OCI-LY7 (cell line): Measurements from ENCODE around the gene XAB2. TPM values are rescaled to one million over a fixed set of nuclear protein-coding genes. Genes with fewer than 3 reads are reported as not detected.

Experiments
- BruUV-seq: library from RNA; stranded (reverse); fragments of 400-500 nt; replicated peaks from 2 replicates; lab custom pipeline; 2021; lab: Mats Ljungman, UMichigan
- CTCF ChIA-PET: fragments of 300-600 bp; sonication (Branson Sonifier 250); formaldehyde crosslinking; loops from one replicate; lab custom pipeline; 2022; ENCODE audit warnings: antibody characterized with exemption; ENCODE audit not compliant: unreplicated experiment; lab: Charles Lee
- POLR2A ChIA-PET: fragments of 300-600 bp; sonication (Branson Sonifier 250); formaldehyde crosslinking; loops from one replicate; lab custom pipeline; 2022; ENCODE audit warnings: antibody characterized with exemption; lab: Charles Lee
- DNase-seq: peaks from one replicate; pipeline ENCODE4 v3.0.0-alpha.2; 2015; ENCODE audit warnings: low spot score
- H2AFZ ChIP-seq: fragments of 200-600 bp; sonication (generic), shearing (Covaris generic); 2 replicates; pipeline ENCODE4 v1.6.1; 2014; ENCODE audit warnings: mild to moderate bottlenecking, antibody characterized with exemption, low read length, moderate library complexity
- H3K27ac ChIP-seq: fragments of 200-600 bp; sonication (generic); 2 replicates; pipeline ENCODE4 v1.5.1; 2014; ENCODE audit warnings: mixed run types, low read depth, mild to moderate bottlenecking, moderate library complexity, low read length, inconsistent platforms; ENCODE audit not compliant: poor library complexity, severe bottlenecking
- H3K36me3 ChIP-seq: fragments of 200-600 bp; sonication (generic); 2 replicates; pipeline ENCODE4 v1.6.1; 2014; ENCODE audit warnings: mild to moderate bottlenecking, antibody characterized with exemption, low read length, moderate library complexity, mixed read lengths; ENCODE audit not compliant: insufficient read depth
- H3K4me1 ChIP-seq: fragments of 200-600 bp; sonication (generic); 2 replicates; pipeline ENCODE4 v1.5.1; 2014; ENCODE audit warnings: mild to moderate bottlenecking, low read length; ENCODE audit not compliant: insufficient read depth, poor library complexity, severe bottlenecking
- H3K4me2 ChIP-seq: fragments of 200-600 bp; sonication (generic); 2 replicates; pipeline ENCODE4 v1.6.1; 2014; ENCODE audit warnings: mild to moderate bottlenecking, low read length
- H3K4me3 ChIP-seq: fragments of 200-600 bp; sonication (generic); 2 replicates; pipeline ENCODE4 v1.5.1; 2014; ENCODE audit warnings: mild to moderate bottlenecking, low read depth, low read length; ENCODE audit not compliant: poor library complexity, severe bottlenecking
- H3K79me2 ChIP-seq: fragments of 200-600 bp; sonication (generic); 2 replicates; pipeline ENCODE4 v1.6.1; 2016; ENCODE audit warnings: low read depth, mild to moderate bottlenecking, low read length, moderate library complexity, mixed read lengths; ENCODE audit not compliant: insufficient read depth
- H3K9me2 ChIP-seq: fragments of 200-600 bp; sonication (generic); 2 replicates; pipeline ENCODE4 v1.6.1; 2016; ENCODE audit warnings: mild to moderate bottlenecking, low read length, mixed read lengths; ENCODE audit not compliant: insufficient read depth
- H3K9me3 ChIP-seq: fragments of 200-600 bp; sonication (generic); 2 replicates; pipeline ENCODE4 v1.6.1; 2014; ENCODE audit warnings: mild to moderate bottlenecking, mixed run types, low read length, mixed read lengths
- H4K20me1 ChIP-seq: fragments of 200-600 bp; sonication (generic); 2 replicates; pipeline ENCODE4 v1.6.1; 2014; ENCODE audit warnings: mild to moderate bottlenecking, antibody characterized with exemption, low read length, moderate library complexity, mixed read lengths; ENCODE audit not compliant: insufficient read depth
- CTCF ChIP-seq: fragments of 200-600 bp; sonication (generic); conservative IDR thresholded peaks from 2 replicates; pipeline ENCODE4 v1.5.1; 2014; ENCODE audit warnings: mild to moderate bottlenecking, antibody characterized with exemption, low read length, moderate library complexity, mixed read lengths
- EZH2phosphoT487 ChIP-seq: fragments of 200-600 bp; sonication (generic); IDR thresholded peaks from 2 replicates; pipeline ENCODE4 v1.6.1; 2018; ENCODE audit warnings: low read depth, borderline replicate concordance, mild to moderate bottlenecking, mixed run types, antibody characterized with exemption, low read length, moderate library complexity, mixed read lengths
- intact Hi-C: fragments of 100-400 bp; cut with micrococcal nuclease; formaldehyde crosslinking; loops from one replicate; pipeline ENCODE4 v1.10.0; 2022; ENCODE audit not compliant: unreplicated experiment
- total RNA-seq, 2 experiments: library from RNA; depleted of rRNA in 1 of 2; stranded (reverse); fragments of >200 nt in 1 of 2; shearing (Covaris generic) in 1 of 2; gene quantifications; 2 replicates each; pipeline ENCODE4 v1.2.3, GENCODE V29; 2014 to 2022

XAB2 gene
- total RNA-seq, 2 experiments from 2014 or later = 36.6 to 39.9 TPM

- peaks cover 43% of the 10 kb centered on the region for H3K4me1 ChIP-seq
- intact Hi-C loops = no loop called here
- BruUV-seq = no TSS peak
- H3K79me2 ChIP-seq = peaks cover 10% of the 10 kb centered on the region; the same call in 1 of the 2 replicates
- CTCF ChIA-PET = no interaction called here
- H3K27ac ChIP-seq = no peak within 1 kb of the TSS
- H3K36me3 ChIP-seq = peaks cover under 1% of the 10 kb centered on the region; the same call in 1 of the 2 replicates
- POLR2A ChIA-PET = no interaction called here
- H2AFZ ChIP-seq = peak within 1 kb of the TSS; percentile 77
- H3K4me2 ChIP-seq = peak within 1 kb of the TSS; percentile 77
- H4K20me1 ChIP-seq = no peaks in the 10 kb centered on the region
- DNase-seq = no peak
- H3K9me3 ChIP-seq = no peaks in the 10 kb centered on the region
- H3K4me3 ChIP-seq = peak within 1 kb of the TSS; percentile 52
- TF ChIP-seq EZH2phosphoT487 (no peak), CTCF (no peak)
- no peaks in the 10 kb centered on the region for H3K9me2 ChIP-seq
Observed at GRCh38 chr19:7676854-7677253, 47.5 kb upstream of the XAB2 start, which contains the start of gene MCEMP1. Gene MCEMP1, plus strand, starts transcription at chr19:7677090. Its CDS starts 31 bp downstream, at chr19:7677121.

GRCh38 chr19:7676376-7676775 is 47.0 kb upstream of the XAB2 start:
- no peaks in the 10 kb centered on the region for H4K20me1 ChIP-seq
- H3K4me3 ChIP-seq = peak overlapping the region; percentile 52
- BruUV-seq = no TSS peak
- peaks cover 7% of the 10 kb centered on the region; the same call in 1 of the 2 replicates for H3K79me2 ChIP-seq
- DNase-seq = peak; percentile 53
- H3K36me3 ChIP-seq = no peaks in the 10 kb centered on the region
- TF ChIP-seq CTCF (no peak), EZH2phosphoT487 (no peak)
- POLR2A ChIA-PET = no interaction called here
- no peak overlapping the region for H3K27ac ChIP-seq
- CTCF ChIA-PET = no interaction called here
- H3K4me2 ChIP-seq = peak overlapping the region; percentile 77
- intact Hi-C loops = no loop called here
- peaks cover 41% of the 10 kb centered on the region for H3K4me1 ChIP-seq
- H3K9me2 ChIP-seq = no peaks in the 10 kb centered on the region
- H2AFZ ChIP-seq = peak overlapping the region; percentile 77
- H3K9me3 ChIP-seq = no peaks in the 10 kb centered on the region
